ENCODE measurements around the gene NMT2. TPM values are rescaled to one million over a fixed set of nuclear protein-coding genes. Genes with fewer than 3 reads are reported as not detected.

NMT2 gene
- total RNA-seq (2014; rRNA removed; shearing (Covaris generic)) = 16.8 and 17.4 TPM in 2 replicates
- 10.1 and 11.7 TPM in 2 replicates for polyA plus RNA-seq (2016; fragmentation: Nextera tagmentation; extraction: Ambion mirVana)
- long read RNA-seq, partial matches to known transcripts = 3 of 6 reads
- long read RNA-seq, other reads (novel, unspliced or antisense) = 3 of 6 reads

DNA sequence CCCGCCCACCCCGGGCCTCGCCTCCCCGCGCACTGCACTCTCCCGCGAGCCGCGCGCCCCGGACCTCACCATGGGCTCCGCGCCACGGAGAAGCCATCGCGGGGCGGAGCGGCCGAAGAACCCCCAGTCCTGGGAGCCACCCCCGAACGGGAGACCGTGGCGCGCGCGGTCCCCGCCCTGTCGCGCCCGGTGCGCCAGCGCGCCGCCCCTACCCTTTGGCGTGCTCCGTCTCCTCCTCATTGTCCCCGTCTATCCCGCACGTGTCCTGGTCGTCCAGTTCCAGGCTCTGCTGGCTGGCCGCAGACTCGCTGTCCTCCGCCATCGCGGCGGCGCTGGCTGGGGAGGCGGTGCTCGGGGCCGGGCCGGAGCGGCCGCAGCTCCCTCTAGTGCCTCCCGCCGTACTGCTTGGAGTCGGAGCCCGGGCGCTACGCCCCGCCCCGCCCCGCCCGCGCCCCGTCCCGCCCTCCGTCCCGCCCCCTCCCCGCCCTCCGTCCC lies at the start of gene NMT2:
NMT2 (minus strand) TSS at position 403 of the 495 bp plus-strand sequence; CDS start at position 322, 81 bp downstream.
- no peaks in the 10 kb centered on the region for H3K9me2 ChIP-seq (ENCODE audit: insufficient read depth)
- DNase-seq (ENCODE audit: low spot score) = peak; percentile 85
- peaks cover 2% of the 10 kb centered on the region for H3K27me3 Mint-ChIP-seq (ENCODE audit: insufficient read depth, low read depth, poor library complexity)
- H3K27me3 ChIP-seq (ENCODE audit: insufficient read depth) = no peaks in the 10 kb centered on the region
- H4K20me1 ChIP-seq (replicated peaks; ENCODE audit: insufficient read depth) = no peaks in the 10 kb centered on the region
- peak within 1 kb of the TSS; percentile 80 for H3K4me2 ChIP-seq
- H3F3A ChIP-seq (replicated peaks; ENCODE audit: low read depth) = no peaks in the 10 kb centered on the region
- H3K27ac Mint-ChIP-seq = peak within 1 kb of the TSS; percentile 43; the same call in 1 of the 2 replicates
- peak; percentile 87 for ATAC-seq
- TF ChIP-seq CTCF (conservative IDR thresholded peaks at IDR 0.05; ENCODE audit: low read depth in 2 of 2) (peak in 1 of 2 experiments; percentile 51; a peak in 2 of 4 replicates), POLR2AphosphoS5 (IDR thresholded peaks at IDR 0.05; ENCODE audit: low read depth) (peak; percentile 89), CREB1 (CRISPR knock-in tag; IDR thresholded peaks at IDR 0.05; ENCODE audit: low read depth) (no peak)
- no peaks in the 10 kb centered on the region for H3K36me3 Mint-ChIP-seq (ENCODE audit: low read depth)
- H2AFZ ChIP-seq = peak within 1 kb of the TSS; percentile 98
- peak within 1 kb of the TSS; percentile 57 for H3K4me3 ChIP-seq
- peak within 1 kb of the TSS; percentile 82 for H3K4me3 Mint-ChIP-seq
- H3K9me3 Mint-ChIP-seq = no peaks in the 10 kb centered on the region
- no peak within 1 kb of the TSS for H3K27ac ChIP-seq (ENCODE audit: low read depth)
- peaks cover 20% of the 10 kb centered on the region for H3K4me1 Mint-ChIP-seq
- no peaks in the 10 kb centered on the region for H3K36me3 ChIP-seq (ENCODE audit: insufficient read depth)
- peaks cover 23% of the 10 kb centered on the region for H3K4me1 ChIP-seq (ENCODE audit: insufficient read depth)
- H3K79me2 ChIP-seq (replicated peaks; ENCODE audit: insufficient read depth) = peaks cover 35% of the 10 kb centered on the region

GRCh38 chr10:15216700-15217099 lies 48.2 kb upstream of the NMT2 start:
- ATAC-seq (no peak), DNase-seq (ENCODE audit: low spot score) (no peak)
- no peaks in the 10 kb centered on the region; the same call in 1 of the 2 replicates for H4K20me1 ChIP-seq (replicated peaks; ENCODE audit: insufficient read depth)
- no peak overlapping the region for H3K4me3 Mint-ChIP-seq
- H3K4me1 Mint-ChIP-seq = peaks cover 3% of the 10 kb centered on the region; the same call in 2 of the 3 replicates
- H2AFZ ChIP-seq = no peak overlapping the region
- no peaks in the 10 kb centered on the region for H3K79me2 ChIP-seq (replicated peaks; ENCODE audit: insufficient read depth)
- no peaks in the 10 kb centered on the region for H3K27me3 Mint-ChIP-seq (ENCODE audit: insufficient read depth, low read depth, poor library complexity)
- H3K36me3 ChIP-seq (ENCODE audit: insufficient read depth) = no peaks in the 10 kb centered on the region
- no peak overlapping the region for H3K27ac Mint-ChIP-seq
- no peaks in the 10 kb centered on the region for H3K9me2 ChIP-seq (ENCODE audit: insufficient read depth)
- no peaks in the 10 kb centered on the region for H3K9me3 Mint-ChIP-seq
- no peaks in the 10 kb centered on the region for H3F3A ChIP-seq (replicated peaks; ENCODE audit: low read depth)
- H3K4me3 ChIP-seq = no peak overlapping the region
- no peaks in the 10 kb centered on the region for H3K27me3 ChIP-seq (ENCODE audit: insufficient read depth)
- no peak overlapping the region for H3K4me2 ChIP-seq
- H3K4me1 ChIP-seq (ENCODE audit: insufficient read depth) = no peaks in the 10 kb centered on the region
- H3K27ac ChIP-seq (ENCODE audit: low read depth) = no peak overlapping the region
- peaks cover 17% of the 10 kb centered on the region for H3K36me3 Mint-ChIP-seq (ENCODE audit: low read depth)
- TF ChIP-seq EZH2 (IDR thresholded peaks at IDR 0.05; ENCODE audit: low read depth, unreplicated experiment) (no peak), POLR2AphosphoS5 (IDR thresholded peaks at IDR 0.05; ENCODE audit: low read depth) (no peak), NANOG (IDR thresholded peaks at IDR 0.05; ENCODE audit: borderline replicate concordance) (no peak), ZNF331 (CRISPR knock-in tag; IDR thresholded peaks at IDR 0.05; ENCODE audit: low read depth) (no peak), ZNF462 (CRISPR knock-in tag; IDR thresholded peaks at IDR 0.05) (no peak), JUNB (IDR thresholded peaks at IDR 0.05; ENCODE audit: unreplicated experiment) (no peak)
- TF ChIP-seq, protein P1, sequence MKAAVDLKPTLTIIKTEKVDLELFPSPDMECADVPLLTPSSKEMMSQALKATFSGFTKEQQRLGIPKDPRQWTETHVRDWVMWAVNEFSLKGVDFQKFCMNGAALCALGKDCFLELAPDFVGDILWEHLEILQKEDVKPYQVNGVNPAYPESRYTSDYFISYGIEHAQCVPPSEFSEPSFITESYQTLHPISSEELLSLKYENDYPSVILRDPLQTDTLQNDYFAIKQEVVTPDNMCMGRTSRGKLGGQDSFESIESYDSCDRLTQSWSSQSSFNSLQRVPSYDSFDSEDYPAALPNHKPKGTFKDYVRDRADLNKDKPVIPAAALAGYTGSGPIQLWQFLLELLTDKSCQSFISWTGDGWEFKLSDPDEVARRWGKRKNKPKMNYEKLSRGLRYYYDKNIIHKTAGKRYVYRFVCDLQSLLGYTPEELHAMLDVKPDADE (IDR thresholded peaks at IDR 0.05) = no peak
